Ishikawa (cell line): ENCODE measurements around the gene CNPY3.

Experiments used
- CEBPB ChIP-seq: IDR thresholded peaks from 2 replicates; pipeline ENCODE4 v1.6.1; 2012
- CREB1 ChIP-seq: IDR thresholded peaks from 2 replicates; pipeline ENCODE4 v1.6.1; 2012; ENCODE audit warnings: low read depth
- EGR1 ChIP-seq: IDR thresholded peaks from 2 replicates; pipeline ENCODE4 v1.6.1; 2012
- EP300 ChIP-seq: IDR thresholded peaks from 2 replicates; pipeline ENCODE4 v1.6.1; 2012; ENCODE audit warnings: borderline replicate concordance
- FOXM1 ChIP-seq: IDR thresholded peaks from 2 replicates; pipeline ENCODE4 v1.6.1; 2012; ENCODE audit warnings: low read depth, borderline replicate concordance
- RAD21 ChIP-seq: IDR thresholded peaks from 2 replicates; pipeline ENCODE4 v1.6.1; 2012; ENCODE audit warnings: low read depth
- REST ChIP-seq: IDR thresholded peaks from 2 replicates; pipeline ENCODE4 v1.6.1; 2012; ENCODE audit warnings: low read depth, mild to moderate bottlenecking
- TAF1 ChIP-seq: IDR thresholded peaks from 2 replicates; pipeline ENCODE4 v1.6.1; 2012; ENCODE audit warnings: low read depth, mild to moderate bottlenecking
- TCF12 ChIP-seq: IDR thresholded peaks from 2 replicates; pipeline ENCODE4 v1.6.1; 2012; ENCODE audit warnings: low read depth
- USF1 ChIP-seq: IDR thresholded peaks from 2 replicates; pipeline ENCODE4 v1.6.1; 2012
- YY1 ChIP-seq: IDR thresholded peaks from 2 replicates; pipeline ENCODE4 v1.6.1; 2012; ENCODE audit warnings: low read depth
- TF ChIP-seq, protein P1 (sequence below): IDR thresholded peaks from 2 replicates; pipeline ENCODE4 v1.6.1; 2012

DNA sequence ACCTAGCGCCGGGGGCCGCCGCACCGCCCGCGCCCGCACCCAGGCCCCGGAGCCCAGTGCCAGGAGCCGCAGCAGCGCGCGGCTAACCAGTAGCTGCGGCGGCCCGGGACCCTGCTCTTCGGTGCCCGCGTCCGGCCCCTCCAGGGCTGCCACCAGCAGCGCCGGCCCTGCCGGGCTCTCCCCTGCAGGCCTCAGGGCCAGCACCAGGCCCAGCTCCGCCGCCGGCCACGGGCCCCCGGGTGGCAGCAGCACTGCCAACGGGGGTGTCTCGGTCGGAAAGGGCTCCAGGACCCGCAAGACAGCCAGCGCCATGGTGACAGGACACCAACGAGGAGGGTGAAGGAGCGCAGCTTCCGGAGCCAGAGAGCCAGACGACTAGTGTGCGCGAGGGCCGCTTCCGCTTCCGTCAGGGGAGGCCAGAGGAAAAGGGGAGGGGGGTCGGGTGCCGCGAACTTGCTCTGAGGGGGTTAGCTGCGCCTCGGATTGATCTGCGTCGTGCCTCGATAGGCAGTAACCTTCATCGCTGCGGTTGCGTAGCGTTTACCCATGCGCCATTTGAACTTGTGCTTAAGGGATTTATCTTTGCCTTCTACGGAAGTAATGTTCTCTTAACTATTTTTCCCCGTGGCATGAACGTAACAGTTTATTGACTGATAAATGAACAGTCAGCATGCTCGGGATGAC is 49.7 kb downstream of the CNPY3 start, which contains the start of gene PEX6:
- TF ChIP-seq TCF12 (0 out of 2 replicates have a peak, but pooled peaks have one; percentile 17), RAD21 (no peak), TAF1 (peak; percentile 88), EP300 (no peak), REST (no peak), CREB1 (no peak), YY1 (peak; percentile 71), CEBPB (no peak), USF1 (no peak), EGR1 (no peak), FOXM1 (no peak)
- TF ChIP-seq, protein P1, sequence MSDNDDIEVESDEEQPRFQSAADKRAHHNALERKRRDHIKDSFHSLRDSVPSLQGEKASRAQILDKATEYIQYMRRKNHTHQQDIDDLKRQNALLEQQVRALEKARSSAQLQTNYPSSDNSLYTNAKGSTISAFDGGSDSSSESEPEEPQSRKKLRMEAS: peak; percentile 71
